Liver (tissue), 3 donors: ENCODE results near the gene MAD2L2.

Experiments
- FOXA1 ChIP-seq: IDR thresholded peaks from 2 replicates; pipeline ENCODE4 v1.6.1; 2016; ENCODE audit warnings: antibody characterized with exemption
- HNF4A ChIP-seq, 2 donors: conservative IDR thresholded peaks; 2 replicates each; pipeline ENCODE4 v1.6.1; 2016; ENCODE audit warnings: antibody characterized with exemption in 2 of 2, mild to moderate bottlenecking in 2 of 2
- HNF4G ChIP-seq: IDR thresholded peaks from 2 replicates; pipeline ENCODE4 v1.6.1; 2016; ENCODE audit warnings: antibody characterized with exemption
- JUND ChIP-seq, 2 donors: IDR thresholded peaks; 2 replicates each; pipeline ENCODE4 v1.6.1; 2016; ENCODE audit warnings: antibody characterized with exemption in 2 of 2
- RAD21 ChIP-seq, 2 donors: IDR thresholded peaks; 2 replicates each; pipeline ENCODE4 v1.6.1; 2016; ENCODE audit warnings: antibody characterized with exemption in 2 of 2, mild to moderate bottlenecking in 2 of 2
- SP1 ChIP-seq: IDR thresholded peaks from 2 replicates; pipeline ENCODE4 v1.6.1; 2018; ENCODE audit warnings: antibody characterized with exemption, mild to moderate bottlenecking
- TAF1 ChIP-seq: conservative IDR thresholded peaks from 2 replicates; pipeline ENCODE4 v1.6.1; 2016; ENCODE audit warnings: antibody characterized with exemption, mild to moderate bottlenecking
- YY1 ChIP-seq: IDR thresholded peaks from 2 replicates; pipeline ENCODE4 v1.6.1; 2016; ENCODE audit warnings: antibody characterized with exemption, mild to moderate bottlenecking
- TF ChIP-seq, protein P1 (sequence below): IDR thresholded peaks from 2 replicates; pipeline ENCODE4 v1.6.1; 2016; ENCODE audit warnings: antibody characterized with exemption
- TF ChIP-seq, protein P2 (sequence below): fragments of 150-350 bp; IDR thresholded peaks from 2 replicates; pipeline ENCODE4 v1.5.1; 2017; ENCODE audit warnings: improper control_type of control experiment, low read depth, low read length; ENCODE audit not compliant: missing input control
- TF ChIP-seq, protein P3 (sequence below): IDR thresholded peaks from 2 replicates; pipeline ENCODE4 v1.6.1; 2016; ENCODE audit warnings: antibody characterized with exemption, mild to moderate bottlenecking
- TF ChIP-seq, protein P4 (sequence below): IDR thresholded peaks from 2 replicates; pipeline ENCODE4 v1.6.1; 2016; ENCODE audit warnings: antibody characterized with exemption
- TF ChIP-seq, protein P5 (sequence below): IDR thresholded peaks from 2 replicates; pipeline ENCODE4 v1.6.1; 2016; ENCODE audit warnings: antibody characterized with exemption
- donor health status: healthy.
- donor health status: healthy.

DNA sequence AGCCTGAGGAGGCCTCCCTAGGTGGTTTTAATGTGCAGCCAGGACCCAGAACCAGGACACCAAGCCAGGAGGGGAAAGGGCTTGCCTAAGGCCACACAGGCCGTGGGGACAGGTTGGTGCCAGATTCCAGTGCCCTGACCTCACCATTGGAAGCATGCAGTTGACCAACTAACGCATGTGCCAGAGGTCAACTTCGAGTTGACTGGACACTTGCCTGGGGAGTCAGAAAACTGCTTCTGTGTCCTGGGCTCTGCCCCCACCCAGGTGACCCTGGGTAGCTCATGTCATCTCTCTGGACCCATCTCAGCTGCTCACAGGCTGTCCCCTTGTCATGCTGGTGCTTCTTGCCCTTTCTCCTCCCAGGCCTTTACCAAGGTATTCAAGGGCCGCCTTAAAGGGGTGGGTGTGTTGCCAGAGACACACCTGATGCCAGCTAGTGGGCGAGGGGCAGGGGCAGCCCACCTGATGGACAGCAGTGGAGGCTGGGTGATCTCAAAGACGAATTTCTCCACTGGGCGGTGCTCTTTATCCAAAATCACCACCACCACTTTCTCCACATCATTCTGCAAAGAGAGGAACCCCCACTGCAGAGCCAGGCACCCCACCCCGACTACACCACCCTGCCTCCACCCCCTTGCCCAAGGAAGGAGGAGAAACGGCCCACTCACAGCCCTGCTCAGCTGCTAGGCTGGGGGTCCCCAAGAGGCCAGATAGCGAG, 4.4 kb downstream of the MAD2L2 start:
- TF ChIP-seq, protein P1, sequence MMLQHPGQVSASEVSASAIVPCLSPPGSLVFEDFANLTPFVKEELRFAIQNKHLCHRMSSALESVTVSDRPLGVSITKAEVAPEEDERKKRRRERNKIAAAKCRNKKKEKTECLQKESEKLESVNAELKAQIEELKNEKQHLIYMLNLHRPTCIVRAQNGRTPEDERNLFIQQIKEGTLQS: peak; percentile 53
- TF ChIP-seq, protein P2, sequence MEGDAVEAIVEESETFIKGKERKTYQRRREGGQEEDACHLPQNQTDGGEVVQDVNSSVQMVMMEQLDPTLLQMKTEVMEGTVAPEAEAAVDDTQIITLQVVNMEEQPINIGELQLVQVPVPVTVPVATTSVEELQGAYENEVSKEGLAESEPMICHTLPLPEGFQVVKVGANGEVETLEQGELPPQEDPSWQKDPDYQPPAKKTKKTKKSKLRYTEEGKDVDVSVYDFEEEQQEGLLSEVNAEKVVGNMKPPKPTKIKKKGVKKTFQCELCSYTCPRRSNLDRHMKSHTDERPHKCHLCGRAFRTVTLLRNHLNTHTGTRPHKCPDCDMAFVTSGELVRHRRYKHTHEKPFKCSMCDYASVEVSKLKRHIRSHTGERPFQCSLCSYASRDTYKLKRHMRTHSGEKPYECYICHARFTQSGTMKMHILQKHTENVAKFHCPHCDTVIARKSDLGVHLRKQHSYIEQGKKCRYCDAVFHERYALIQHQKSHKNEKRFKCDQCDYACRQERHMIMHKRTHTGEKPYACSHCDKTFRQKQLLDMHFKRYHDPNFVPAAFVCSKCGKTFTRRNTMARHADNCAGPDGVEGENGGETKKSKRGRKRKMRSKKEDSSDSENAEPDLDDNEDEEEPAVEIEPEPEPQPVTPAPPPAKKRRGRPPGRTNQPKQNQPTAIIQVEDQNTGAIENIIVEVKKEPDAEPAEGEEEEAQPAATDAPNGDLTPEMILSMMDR: no peak
- TF ChIP-seq RAD21 (IDR thresholded peaks at IDR 0.05) (peak; percentile 15 to 21), HNF4G (peak; percentile 74), JUND (IDR thresholded peaks at IDR 0.05) (peak; percentile 80 to 84), FOXA1 (peak; percentile 52), YY1 (peak; percentile 38), SP1 (peak; percentile 77), TAF1 (no peak), HNF4A (conservative IDR thresholded peaks at IDR 0.05) (peak; percentile 90 to 94)
- TF ChIP-seq, protein P3, sequence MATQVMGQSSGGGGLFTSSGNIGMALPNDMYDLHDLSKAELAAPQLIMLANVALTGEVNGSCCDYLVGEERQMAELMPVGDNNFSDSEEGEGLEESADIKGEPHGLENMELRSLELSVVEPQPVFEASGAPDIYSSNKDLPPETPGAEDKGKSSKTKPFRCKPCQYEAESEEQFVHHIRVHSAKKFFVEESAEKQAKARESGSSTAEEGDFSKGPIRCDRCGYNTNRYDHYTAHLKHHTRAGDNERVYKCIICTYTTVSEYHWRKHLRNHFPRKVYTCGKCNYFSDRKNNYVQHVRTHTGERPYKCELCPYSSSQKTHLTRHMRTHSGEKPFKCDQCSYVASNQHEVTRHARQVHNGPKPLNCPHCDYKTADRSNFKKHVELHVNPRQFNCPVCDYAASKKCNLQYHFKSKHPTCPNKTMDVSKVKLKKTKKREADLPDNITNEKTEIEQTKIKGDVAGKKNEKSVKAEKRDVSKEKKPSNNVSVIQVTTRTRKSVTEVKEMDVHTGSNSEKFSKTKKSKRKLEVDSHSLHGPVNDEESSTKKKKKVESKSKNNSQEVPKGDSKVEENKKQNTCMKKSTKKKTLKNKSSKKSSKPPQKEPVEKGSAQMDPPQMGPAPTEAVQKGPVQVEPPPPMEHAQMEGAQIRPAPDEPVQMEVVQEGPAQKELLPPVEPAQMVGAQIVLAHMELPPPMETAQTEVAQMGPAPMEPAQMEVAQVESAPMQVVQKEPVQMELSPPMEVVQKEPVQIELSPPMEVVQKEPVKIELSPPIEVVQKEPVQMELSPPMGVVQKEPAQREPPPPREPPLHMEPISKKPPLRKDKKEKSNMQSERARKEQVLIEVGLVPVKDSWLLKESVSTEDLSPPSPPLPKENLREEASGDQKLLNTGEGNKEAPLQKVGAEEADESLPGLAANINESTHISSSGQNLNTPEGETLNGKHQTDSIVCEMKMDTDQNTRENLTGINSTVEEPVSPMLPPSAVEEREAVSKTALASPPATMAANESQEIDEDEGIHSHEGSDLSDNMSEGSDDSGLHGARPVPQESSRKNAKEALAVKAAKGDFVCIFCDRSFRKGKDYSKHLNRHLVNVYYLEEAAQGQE: peak; percentile 63
- TF ChIP-seq, protein P4, sequence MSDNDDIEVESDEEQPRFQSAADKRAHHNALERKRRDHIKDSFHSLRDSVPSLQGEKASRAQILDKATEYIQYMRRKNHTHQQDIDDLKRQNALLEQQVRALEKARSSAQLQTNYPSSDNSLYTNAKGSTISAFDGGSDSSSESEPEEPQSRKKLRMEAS: peak; percentile 86
- TF ChIP-seq, protein P5, sequence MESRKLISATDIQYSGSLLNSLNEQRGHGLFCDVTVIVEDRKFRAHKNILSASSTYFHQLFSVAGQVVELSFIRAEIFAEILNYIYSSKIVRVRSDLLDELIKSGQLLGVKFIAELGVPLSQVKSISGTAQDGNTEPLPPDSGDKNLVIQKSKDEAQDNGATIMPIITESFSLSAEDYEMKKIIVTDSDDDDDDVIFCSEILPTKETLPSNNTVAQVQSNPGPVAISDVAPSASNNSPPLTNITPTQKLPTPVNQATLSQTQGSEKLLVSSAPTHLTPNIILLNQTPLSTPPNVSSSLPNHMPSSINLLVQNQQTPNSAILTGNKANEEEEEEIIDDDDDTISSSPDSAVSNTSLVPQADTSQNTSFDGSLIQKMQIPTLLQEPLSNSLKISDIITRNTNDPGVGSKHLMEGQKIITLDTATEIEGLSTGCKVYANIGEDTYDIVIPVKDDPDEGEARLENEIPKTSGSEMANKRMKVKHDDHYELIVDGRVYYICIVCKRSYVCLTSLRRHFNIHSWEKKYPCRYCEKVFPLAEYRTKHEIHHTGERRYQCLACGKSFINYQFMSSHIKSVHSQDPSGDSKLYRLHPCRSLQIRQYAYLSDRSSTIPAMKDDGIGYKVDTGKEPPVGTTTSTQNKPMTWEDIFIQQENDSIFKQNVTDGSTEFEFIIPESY: peak; percentile 61
